Glomerular endothelial cell (primary cell): ENCODE results near the gene ZC4H2. TPM values are rescaled to one million over a fixed set of nuclear protein-coding genes. Genes with fewer than 3 reads are reported as not detected.
"Not testable (repeated sequence)": the region's sequence is repeated elsewhere in the genome, so short reads cannot be mapped to it uniquely, and the experiment has no call there.

ENCODE experiments used
- DNase-seq: peaks from one replicate; pipeline ENCODE4 v3.0.0-alpha.2; 2011; ENCODE audit warnings: low read depth, low spot score; ENCODE audit errors: extremely low read depth
- total RNA-seq: library from RNA; depleted of rRNA; stranded (reverse); fragments of >200 nt; gene quantifications from 2 replicates; pipeline ENCODE4 v1.2.3, GENCODE V29; 2015

Gene ZC4H2
- 7.9 and 8.2 TPM in 2 replicates for total RNA-seq

GRCh38 chrX:64975989-64976672 is at the start of gene ZC4H2:
Gene ZC4H2, minus strand, starts transcription at chrX:64976450. Its CDS starts 73 bp downstream, at chrX:64976377.
- peak; percentile 20 for DNase-seq

- DNase-seq, result no peak
These were observed 41.2 kb upstream of the ZC4H2 start for GRCh38 chrX:65017451-65017850.

GRCh38 chrX:65014230-65014629 is 38.0 kb upstream of the ZC4H2 start:
- no peak for DNase-seq

- DNase-seq, result no peak
These were observed 33.2 kb upstream of the ZC4H2 start for GRCh38 chrX:65009459-65009858.

- DNase-seq, result not testable (repeated sequence)
These were observed 26.0 kb upstream of the ZC4H2 start for GRCh38 chrX:65002208-65002607.

GRCh38 chrX:64996805-64997204 is 20.6 kb upstream of the ZC4H2 start:
- no peak for DNase-seq

- DNase-seq, result no peak
These were observed 18.0 kb upstream of the ZC4H2 start for GRCh38 chrX:64994131-64994798.

GRCh38 chrX:64977830-64978229 is 1.6 kb upstream of the ZC4H2 start:
- DNase-seq, result no peak

- DNase-seq, result no peak
These were observed 801 bp upstream of the ZC4H2 start for GRCh38 chrX:64977051-64977450.

- no peak for DNase-seq
These were observed 407 bp upstream of the ZC4H2 start for GRCh38 chrX:64976673-64977040.

- no peak for DNase-seq
These were observed 759 bp downstream of the ZC4H2 start for GRCh38 chrX:64975491-64975890.

GRCh38 chrX:64925480-64925879 is 50.8 kb downstream of the ZC4H2 start:
- no peak for DNase-seq

- no peak for DNase-seq
These were observed 68.1 kb downstream of the ZC4H2 start for GRCh38 chrX:64908121-64908520.

- DNase-seq, result no peak
These were observed 81.7 kb downstream of the ZC4H2 start for GRCh38 chrX:64894454-64895038.

- no peak for DNase-seq
These were observed 90.4 kb downstream of the ZC4H2 start for GRCh38 chrX:64885850-64886249.

GRCh38 chrX:64878709-64879108 is 97.5 kb downstream of the ZC4H2 start:
- not testable (repeated sequence) for DNase-seq

GRCh38 chrX:64867217-64867616 is 109.0 kb downstream of the ZC4H2 start:
- DNase-seq, result no peak

Other genes with a start within 250 kb of the ZC4H2 start
- gene ZC3H12B, start 58.4 kb upstream of the ZC4H2 start, total RNA-seq, result not detected in 2 replicates